Stimulated activated CD4-positive, alpha-beta T cell treated with anti-CD3 and anti-CD28 coated beads, Interleukin-4, amount 100 ng/mL, for 4 hours (primary cell): ENCODE data around the gene ANOS1.

Source experiments
- DNase-seq, 2 experiments: peaks; one replicate each; pipeline ENCODE4 v3.0.0-alpha.2; 2020

ANOS1 gene

GRCh38 chrX:8711401-8711800 lies 20.5 kb downstream of the ANOS1 start:
- DNase-seq, result no peak

GRCh38 chrX:8704184-8704583 lies 27.8 kb downstream of the ANOS1 start:
- no peak for DNase-seq

- DNase-seq, result no peak
These were observed 39.1 kb downstream of the ANOS1 start for GRCh38 chrX:8692871-8693270.

- DNase-seq, result no peak
These were observed 42.5 kb downstream of the ANOS1 start for GRCh38 chrX:8689473-8689872.

- DNase-seq, result no peak
These were observed 43.2 kb downstream of the ANOS1 start for GRCh38 chrX:8688776-8689175.

- no peak for DNase-seq
These were observed 47.6 kb downstream of the ANOS1 start for GRCh38 chrX:8684201-8684965.

GRCh38 chrX:8683687-8684086 lies 48.2 kb downstream of the ANOS1 start:
- DNase-seq, result no peak

GRCh38 chrX:8679550-8679949 lies 52.4 kb downstream of the ANOS1 start:
- DNase-seq, result no peak

- no peak for DNase-seq
These were observed 56.8 kb downstream of the ANOS1 start for GRCh38 chrX:8675006-8675630.

GRCh38 chrX:8673201-8673600 lies 58.7 kb downstream of the ANOS1 start:
- no peak for DNase-seq

GRCh38 chrX:8672176-8672575 lies 59.8 kb downstream of the ANOS1 start:
- DNase-seq, result no peak

GRCh38 chrX:8668813-8669212 lies 63.1 kb downstream of the ANOS1 start:
- DNase-seq, result no peak

- DNase-seq, result no peak
These were observed 68.6 kb downstream of the ANOS1 start for GRCh38 chrX:8663325-8663724.

GRCh38 chrX:8657883-8658282 lies 74.1 kb downstream of the ANOS1 start:
- DNase-seq, result no peak

GRCh38 chrX:8653956-8654355 lies 78.0 kb downstream of the ANOS1 start:
- DNase-seq, result no peak

GRCh38 chrX:8649969-8650368 lies 82.0 kb downstream of the ANOS1 start:
- DNase-seq, result no peak

- DNase-seq, result no peak
These were observed 84.8 kb downstream of the ANOS1 start for GRCh38 chrX:8647176-8647575.

GRCh38 chrX:8639949-8640475 lies 91.9 kb downstream of the ANOS1 start:
- no peak for DNase-seq

- DNase-seq, result no peak
These were observed 95.4 kb downstream of the ANOS1 start for GRCh38 chrX:8636497-8636896.

GRCh38 chrX:8635812-8636211 lies 96.1 kb downstream of the ANOS1 start:
- no peak for DNase-seq

GRCh38 chrX:8632924-8633323 lies 99.0 kb downstream of the ANOS1 start:
- DNase-seq, result no peak

- no peak for DNase-seq
These were observed 102.1 kb downstream of the ANOS1 start for GRCh38 chrX:8629871-8630270.

- no peak for DNase-seq
These were observed 104.1 kb downstream of the ANOS1 start for GRCh38 chrX:8627796-8628195.

- DNase-seq, result no peak
These were observed 124.6 kb downstream of the ANOS1 start for GRCh38 chrX:8607326-8607725.

GRCh38 chrX:8604131-8604530 lies 127.8 kb downstream of the ANOS1 start:
- DNase-seq, result no peak
